Brain pericyte (primary cell): ENCODE results near the gene LIPK.
"Not testable (repeated sequence)": the region's sequence is repeated elsewhere in the genome, so short reads cannot be mapped to it uniquely, and the experiment has no call there.

Experiments used
- DNase-seq: peaks from one replicate; pipeline ENCODE4 v3.0.0-alpha.2; 2012; ENCODE audit warnings: low read depth, low spot score

The LIPK gene

DNA sequence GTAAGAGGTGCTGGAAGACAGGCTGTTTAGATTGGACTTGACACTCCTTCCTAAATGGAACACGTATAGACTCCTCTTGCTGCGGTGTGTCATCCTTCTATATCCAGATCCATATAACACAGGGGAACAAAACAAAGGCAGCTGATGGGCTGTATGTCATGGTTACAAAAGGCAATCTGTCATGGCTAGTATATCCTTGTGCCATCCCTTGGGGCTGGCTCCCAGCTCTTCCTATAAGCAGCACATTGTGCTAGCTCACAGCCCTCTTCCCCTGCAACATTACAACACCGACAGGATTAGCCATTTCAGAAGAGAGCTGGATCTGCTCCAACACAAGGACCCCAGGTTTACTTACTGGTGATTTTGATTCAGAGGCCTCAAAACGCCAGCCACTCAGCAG, 15.3 kb downstream of the LIPK start:
- DNase-seq = no peak

DNA sequence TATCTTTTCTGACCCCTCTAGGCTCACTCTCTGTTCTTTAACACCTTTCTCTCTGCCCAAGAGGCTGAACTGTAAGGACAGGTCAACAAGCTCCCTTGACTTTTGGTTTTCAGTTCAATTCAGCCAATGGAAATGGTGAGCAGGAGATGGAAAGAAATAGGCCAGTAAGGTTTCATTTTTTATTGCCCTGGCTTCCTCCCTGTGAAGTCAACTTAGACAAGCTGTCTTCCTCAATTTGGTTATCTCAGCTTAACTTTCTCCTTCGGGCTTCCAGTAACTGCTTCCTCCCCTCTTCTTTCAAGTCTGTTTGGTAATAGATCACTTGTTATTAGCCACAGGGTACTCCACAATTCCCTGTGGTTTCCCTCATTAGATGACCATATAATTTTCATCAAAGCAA, 19.7 kb downstream of the LIPK start:
- no peak for DNase-seq

DNA sequence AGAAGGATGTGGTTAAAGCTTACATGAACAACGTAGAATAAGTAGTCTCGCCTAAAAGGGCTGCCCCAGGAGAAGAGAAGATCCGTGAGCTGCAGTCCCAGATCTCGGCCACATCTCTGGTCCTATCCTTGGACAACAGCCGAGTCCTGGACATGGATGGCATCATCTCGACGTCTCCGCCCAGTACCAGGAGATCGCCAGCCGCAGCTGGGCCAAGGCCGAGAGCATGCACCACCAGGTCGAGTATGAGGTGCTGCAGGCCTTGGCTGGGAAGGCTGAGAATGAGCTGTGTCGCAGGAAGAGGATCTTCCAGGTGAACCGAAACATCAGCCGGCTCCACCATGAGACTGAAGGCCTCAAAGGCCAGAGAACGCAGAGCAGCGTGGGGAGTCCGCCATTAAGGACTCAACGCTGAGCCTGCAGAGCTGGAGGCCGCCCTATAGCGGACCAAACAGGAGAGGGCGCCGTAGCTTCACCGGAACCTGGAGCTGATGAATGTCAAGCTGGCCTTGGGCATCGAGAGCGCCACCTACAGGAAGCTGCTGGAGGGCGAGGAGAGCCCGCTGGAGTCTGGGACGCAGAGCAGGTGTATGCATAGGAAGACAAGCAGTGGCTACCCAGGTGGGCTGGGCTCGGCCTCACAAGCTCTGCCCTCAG, 22.2 kb downstream of the LIPK start:
- no peak for DNase-seq

DNA sequence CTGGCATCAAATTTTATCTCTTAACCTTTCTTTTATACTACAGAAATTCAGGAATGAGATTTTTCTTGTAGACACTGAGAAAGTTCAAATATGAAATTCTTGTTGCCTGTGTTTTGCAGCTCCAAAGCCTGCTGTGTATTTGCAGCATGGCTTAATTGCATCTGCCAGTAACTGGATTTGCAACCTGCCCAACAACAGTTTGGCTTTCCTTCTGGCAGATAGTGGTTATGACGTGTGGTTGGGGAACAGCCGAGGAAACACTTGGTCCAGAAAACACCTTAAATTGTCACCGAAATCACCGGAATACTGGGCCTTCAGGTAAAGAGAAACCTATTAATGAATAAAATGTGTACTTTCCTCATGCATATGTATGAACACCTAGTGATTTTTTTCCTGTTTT, 24.8 kb downstream of the LIPK start:
- DNase-seq = no peak

DNA sequence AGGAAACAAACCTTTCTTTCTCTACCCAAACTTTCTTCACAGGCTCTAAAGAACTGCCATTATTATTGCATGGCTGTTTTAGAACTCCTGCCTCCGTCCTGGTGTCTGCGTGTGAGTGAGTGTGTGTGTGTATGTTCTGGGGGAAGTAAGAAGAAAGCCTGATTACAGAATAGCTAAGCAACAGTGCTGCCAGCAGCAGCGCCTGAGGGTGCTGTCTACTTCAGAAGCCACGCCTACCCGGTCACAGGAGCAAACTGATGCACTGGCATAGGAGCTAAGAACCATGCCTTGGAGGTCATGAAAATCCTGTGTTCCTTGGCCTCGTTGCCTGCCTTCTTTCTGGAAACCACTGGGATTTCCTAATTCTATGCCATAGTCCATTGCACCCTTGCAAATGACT, 25.2 kb downstream of the LIPK start:
- DNase-seq = no peak

DNA sequence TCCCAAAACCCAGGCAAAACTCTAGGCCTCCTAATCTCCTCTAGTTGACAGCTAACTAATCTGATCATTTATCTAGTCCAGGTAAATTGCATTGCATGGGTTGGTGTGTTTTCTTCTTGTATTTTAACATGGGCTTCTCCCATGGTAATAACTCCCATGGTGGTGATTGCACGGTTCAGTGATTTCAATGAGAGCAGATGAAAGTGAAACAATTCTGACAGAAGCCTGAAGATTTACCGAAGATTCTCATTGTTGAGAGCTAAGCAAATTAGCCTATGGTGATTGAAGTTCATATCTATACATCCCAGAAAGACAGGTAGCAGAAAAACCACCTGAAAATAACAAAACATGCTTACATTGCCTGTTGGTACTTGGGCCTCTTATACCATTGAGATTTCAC, 27.2 kb downstream of the LIPK start:
- DNase-seq = no peak

DNA sequence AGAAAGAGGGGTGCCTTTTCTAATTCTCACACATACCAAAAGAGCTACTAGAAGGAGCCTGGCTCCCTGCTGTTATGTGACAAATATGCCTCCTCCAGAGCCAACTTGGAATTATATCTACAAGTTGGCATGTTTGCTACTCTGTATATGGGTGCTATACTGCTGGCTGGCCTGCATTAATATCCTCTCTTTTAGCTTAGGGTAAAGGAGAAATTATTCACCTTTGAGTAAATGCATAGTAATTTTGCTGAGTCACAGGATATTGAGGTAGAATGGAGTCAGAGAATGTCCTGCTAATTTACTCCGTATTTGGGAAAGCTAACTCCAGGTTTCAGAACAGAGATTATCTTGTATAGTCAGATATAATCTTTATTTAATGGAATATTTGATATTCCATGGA, 29.6 kb downstream of the LIPK start:
- no peak for DNase-seq

DNA sequence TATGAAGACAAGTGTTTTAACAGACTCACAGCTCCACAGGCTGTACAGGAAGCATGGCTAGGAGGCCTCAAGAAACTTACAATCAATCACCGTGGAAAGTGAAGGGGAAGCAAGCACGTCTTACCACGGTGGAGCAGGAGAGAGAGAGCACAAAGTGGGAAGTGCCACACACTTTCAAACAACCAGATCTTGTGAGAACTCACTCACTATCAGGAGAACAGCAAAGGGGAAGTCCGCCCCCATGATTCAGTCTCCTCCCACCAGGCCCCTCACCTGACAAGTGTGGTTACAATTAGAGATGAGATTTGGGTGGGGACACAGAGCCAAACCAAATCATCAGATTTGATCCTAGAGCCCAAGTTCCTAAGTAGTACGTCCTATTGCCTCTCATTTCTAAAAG, 35.9 kb downstream of the LIPK start:
- DNase-seq = not testable (repeated sequence)

DNA sequence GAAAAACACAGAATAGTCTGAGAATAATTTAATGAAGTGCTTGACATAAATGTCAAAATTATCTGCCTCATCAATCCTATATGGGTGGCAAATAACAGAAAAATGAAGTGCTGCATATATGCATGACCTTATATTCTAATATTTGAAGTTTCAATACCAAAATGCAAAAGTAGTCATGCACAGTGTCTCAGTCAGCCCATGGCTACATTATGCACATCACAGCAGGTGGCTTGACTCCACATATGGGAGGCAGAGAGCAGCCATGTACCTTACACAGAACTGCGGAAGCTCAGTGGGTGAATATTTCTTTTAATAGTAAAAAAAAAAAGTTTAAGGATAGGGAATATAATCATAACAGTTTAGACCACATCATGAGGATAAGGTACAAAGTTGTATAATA, 36.4 kb downstream of the LIPK start:
- DNase-seq = no peak

DNA sequence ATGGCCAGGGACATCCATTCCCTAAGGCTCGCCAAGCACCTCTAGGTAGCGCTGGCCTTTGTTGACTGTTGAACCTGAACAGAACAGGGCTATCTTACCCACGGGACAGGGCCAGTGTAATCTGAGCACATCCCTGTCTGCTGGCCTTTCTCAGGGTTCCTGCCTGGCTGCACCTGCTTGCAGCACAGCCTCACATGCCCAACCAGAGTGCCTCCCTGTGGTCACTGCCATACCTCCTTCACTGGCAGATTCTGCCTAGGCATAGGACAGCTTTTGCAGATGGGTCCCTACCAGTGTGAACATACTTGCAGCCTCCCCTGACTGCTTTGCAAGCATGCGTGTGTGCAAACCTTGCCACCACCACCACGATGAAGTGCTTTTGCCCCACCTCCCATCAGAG, 38.0 kb downstream of the LIPK start:
- DNase-seq = no peak

DNA sequence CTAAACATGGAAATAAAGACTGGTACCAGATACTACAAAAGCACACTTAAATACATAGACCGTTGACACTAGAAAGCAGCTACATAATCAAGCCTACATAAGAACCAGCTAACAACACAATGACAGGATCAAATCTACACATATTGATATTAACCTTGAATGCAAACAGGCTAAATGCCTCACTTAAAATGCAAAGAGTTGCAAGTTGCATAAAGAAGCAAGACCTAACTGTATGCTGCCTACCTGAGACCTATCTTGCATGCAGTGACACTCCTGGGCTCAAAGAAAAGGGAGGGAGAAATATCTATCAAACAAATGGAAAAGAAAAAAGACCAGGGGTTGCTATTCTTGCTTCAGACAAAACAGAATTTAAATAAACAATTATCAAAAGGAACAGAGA, 39.6 kb downstream of the LIPK start:
- DNase-seq = no peak

DNA sequence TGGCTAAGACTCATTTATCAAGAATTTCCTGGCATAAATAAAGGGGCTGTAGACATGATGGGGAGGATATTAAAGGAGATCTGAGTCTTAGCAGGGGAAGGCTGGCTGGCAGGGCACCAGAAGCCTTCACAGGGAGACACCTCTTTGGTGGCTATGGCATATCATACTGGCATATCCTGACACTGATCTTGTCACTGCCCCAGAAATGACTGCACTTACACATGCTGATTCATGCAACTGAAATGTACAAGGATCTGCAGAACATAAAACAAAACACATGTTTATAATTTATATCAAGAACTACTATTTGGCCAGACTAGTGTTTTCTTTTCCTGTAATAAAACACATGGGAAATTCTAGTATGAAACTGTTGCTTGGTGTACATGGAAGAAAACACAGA, 48.2 kb downstream of the LIPK start:
- peak; percentile 29 for DNase-seq

DNA sequence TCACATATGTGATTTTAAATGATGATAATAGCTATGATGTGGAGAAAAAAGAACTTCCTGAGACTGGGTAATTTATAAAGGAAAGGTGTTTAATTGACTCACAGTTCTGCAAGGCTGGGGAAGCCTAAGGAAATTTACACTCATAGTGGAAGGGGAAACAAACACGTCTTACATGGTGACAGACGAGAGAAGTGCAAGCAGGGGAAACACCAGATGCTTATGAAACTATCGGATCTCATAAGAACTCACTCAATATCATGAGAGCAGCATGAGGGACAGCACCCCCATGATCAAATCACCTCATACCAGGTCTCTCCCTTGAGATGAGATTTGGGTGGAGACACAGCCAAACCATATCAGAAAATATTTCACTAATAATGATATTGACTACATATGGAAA, 49.7 kb downstream of the LIPK start:
- no peak for DNase-seq

DNA sequence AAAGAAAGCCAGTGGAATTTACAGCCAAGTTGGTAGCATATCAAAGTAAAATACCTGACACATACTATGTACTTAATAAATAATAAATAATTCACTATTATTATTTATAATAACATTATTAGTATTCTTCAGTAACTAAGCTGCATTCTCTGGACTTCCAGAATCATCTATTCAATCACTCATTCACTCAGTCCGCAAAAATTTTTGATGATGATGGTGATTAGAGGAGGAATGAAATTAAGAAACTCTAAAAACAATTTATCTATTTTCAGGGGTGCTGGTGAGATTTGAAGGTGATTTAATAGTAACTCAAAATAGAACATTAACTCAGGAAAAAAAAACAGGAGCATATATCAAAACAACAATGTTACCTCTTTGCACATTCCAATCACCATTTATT, 50.6 kb downstream of the LIPK start:
- DNase-seq = no peak

DNA sequence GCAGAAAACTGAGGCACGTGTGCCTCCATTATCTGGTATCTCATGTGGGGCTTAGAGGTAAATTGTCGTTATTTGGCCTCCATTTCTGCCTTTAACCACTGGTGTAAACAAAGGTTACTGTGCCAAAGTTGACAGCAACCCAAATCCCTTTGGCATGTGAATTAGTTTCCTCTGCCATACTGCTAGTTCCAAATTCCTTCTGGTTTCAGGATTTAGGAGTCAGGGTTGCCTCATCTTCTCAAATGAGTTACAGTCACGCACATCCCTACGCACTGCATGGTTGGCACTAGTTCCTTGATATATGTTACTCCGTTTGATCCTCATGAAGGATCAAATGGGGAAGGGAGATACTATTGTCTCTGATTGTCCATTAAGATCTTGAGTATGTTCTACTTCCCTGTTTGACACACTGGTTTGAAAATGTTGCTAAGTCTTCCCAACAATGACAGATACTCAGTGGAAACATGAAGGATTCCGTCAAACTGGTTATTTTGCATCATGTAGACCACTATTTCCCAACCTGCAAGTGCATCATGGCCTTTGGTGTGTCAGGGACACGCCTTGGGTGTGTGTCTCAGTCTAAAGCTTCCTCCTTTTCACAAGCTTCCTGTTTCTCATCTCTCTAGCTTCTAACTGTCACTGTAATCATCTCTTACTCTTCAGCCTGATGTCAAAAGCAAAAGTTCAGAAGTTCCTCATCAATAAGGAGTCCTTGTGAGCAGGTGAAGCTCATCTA, 53.5 kb downstream of the LIPK start, which contains the start of gene LIPN:
Gene LIPN (plus strand): TSS at position 655 of the 736 bp plus-strand sequence. CDS start 1,386 bp downstream, outside the sequence.
- DNase-seq = no peak

DNA sequence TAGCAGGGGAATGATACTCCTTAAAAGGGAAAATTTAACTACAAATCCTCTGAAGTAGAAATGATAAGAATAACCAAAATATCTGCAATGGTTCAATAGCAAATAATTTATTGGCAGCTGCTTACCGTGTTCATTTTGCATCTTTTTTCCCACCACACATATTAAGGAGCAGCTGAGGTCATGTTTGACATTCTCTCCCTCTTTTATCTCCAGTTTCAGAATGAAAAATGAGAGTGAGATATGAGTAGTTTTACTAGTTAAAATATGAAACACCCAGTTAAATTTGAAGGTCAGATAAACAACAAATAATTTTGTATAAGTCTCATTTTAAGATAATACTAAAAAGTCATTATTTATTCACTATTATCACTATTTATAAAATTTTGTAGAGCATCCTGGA, 56.9 kb downstream of the LIPK start:
- no peak for DNase-seq

DNA sequence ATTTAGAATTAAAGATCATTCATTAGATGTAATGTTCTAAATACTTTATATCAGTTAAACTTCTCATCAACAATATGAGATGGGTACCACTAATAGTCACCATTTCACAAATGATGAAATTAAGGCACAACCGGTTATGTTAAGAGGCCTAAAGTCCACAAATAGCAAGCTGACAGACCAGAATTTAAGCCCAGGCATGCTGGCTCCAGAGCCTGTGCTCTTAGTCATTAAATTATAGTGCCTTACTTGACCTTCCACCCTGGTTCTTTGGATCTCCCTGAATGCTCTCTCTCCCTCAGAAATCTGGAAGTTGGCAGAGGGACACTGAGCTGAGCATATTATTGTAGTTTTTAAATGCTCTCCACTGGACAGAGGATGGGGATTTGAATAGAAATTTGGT, 57.4 kb downstream of the LIPK start:
- no peak for DNase-seq

DNA sequence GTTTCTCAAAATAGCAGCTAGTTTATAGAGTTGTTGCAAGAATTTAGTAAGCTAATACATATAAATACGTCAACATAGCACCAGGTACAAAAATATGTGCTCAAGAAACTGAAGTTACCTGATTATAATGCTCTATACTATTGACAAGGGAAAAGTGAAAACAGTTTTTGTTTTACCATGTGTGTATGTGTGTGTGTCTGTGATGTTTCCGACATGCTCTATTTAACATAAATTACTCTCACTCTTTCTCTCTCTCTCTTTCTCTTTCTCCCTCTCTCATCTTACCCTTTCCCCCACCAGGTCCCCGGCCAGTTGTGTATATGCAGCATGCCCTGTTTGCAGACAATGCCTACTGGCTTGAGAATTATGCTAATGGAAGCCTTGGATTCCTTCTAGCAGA, 58.1 kb downstream of the LIPK start:
- DNase-seq = no peak

DNA sequence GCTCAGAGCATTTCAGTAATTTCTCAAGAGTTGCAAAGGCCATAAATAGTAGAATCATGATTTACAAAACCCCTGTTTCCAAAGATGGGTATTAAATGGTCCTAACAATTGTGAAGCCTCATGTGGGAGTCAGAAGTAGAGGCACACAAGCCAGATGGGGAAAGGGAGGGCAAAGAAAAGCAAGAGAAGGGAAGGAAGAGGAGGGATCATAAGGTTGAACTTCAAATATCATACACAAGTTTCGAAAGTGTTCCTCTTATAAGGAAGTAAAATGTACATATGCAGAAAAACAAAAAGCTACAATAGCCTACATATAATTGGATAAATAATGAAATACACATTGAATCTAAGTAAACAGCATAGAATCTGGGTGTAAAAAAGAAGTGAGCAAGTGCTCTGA, 59.8 kb downstream of the LIPK start:
- no peak for DNase-seq

DNA sequence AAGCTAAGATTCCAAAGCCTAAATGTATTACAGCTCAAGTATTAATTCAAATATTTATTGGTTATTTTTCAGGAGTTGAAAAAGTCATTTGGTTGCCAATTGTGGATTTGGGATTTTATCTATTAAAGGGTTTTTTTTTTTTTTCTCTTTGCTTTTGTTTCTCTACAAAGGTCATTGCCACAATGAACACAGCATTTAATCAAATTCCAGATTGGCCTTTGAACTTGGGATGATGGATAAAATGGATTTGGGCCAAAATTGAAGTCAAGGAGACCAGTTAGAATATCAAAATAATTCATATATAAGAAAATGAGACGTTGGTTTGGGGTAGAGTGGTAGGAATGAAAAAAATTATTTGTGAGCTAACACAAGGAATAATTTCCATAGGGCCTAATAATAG, 63.3 kb downstream of the LIPK start:
- DNase-seq = no peak

DNA sequence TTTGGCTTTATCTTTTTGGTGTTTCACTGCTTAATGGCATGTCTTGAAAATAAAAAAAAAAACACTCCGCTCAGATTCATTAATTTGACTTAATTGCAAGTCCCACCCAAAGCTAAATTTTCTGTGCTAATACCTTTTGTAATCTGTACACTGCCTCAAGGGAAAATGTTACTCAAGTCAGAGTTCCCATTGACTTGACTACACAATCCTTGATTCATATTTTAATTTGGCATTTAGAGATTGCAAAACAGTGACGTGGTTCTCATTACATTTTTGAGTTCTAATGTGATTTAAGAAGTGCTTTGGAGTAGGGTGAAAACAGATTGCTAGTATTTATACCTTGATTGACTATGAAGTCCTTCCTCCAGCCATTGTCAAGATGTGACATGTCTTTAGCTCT, 75.2 kb downstream of the LIPK start:
- DNase-seq = no peak

DNA sequence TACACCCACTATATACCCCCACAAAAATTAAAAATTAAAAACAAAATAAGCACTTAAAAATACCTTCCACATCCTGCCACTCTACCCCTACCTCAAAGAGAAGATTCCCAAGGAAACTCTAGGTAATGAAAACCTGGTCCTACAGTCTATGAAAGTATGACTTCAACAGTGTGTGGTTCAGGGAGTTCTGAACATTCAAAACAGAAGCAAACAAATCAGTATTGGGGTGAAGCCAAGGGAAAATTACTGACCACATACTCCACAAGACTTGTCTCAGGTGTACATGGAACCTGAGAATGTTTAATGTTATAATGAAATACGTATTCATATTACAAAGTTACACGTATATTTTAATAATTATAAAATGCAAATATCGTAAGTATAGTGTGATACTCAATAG, 76.2 kb downstream of the LIPK start:
- DNase-seq = no peak

DNA sequence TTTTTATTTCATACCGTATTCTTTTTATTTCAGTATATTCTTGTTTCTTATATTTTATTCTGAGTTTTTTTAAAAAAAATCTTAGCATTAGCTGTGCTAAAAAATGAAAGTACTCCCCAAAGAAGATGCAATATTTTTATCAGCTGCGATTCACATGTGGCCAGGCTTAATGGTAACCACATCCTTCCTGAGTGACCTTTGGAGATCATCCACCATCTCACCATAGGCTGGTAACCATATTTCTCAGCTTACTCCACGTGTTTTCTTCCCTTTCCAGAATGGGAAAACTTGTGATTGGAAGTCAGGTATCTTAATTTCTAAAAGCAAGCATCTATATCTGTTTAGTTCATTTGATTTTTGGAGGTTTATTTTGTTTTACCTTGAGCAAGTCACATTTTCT, 77.7 kb downstream of the LIPK start:
- DNase-seq = no peak
